MCF 10A (cell line): ENCODE results near the gene ALDH1A2. TPM values are rescaled to one million over a fixed set of nuclear protein-coding genes. Genes with fewer than 3 reads are reported as not detected.

ENCODE experiments used
- BruUV-seq: library from RNA; stranded (reverse); fragments of 400-500 nt; replicated peaks from 2 replicates; lab custom pipeline; 2021; lab: Mats Ljungman, UMichigan
- CTCF ChIA-PET: fragments of 300-600 bp; sonication (Branson Sonifier 250); formaldehyde crosslinking; extraction: SDS; loops from one replicate; lab custom pipeline; 2021; ENCODE audit warnings: antibody characterized with exemption, inconsistent platforms; lab: Yijun Ruan, JAX
- POLR2A ChIA-PET: fragments of 300-600, 350-650 bp; sonication (Branson Sonifier 250); formaldehyde crosslinking; extraction: SDS; loops from one replicate; lab custom pipeline; 2020; ENCODE audit warnings: antibody characterized with exemption, inconsistent platforms; lab: Yijun Ruan, JAX
- DNase-seq: peaks from one replicate; pipeline ENCODE4 v3.0.0-alpha.2; 2018; ENCODE audit not compliant: unreplicated experiment
- H3K27ac Mint-ChIP-seq: one replicate; pipeline ENCODE4 v1.8.0; 2022; ENCODE audit warnings: mild to moderate bottlenecking, low read depth, mixed read lengths; ENCODE audit not compliant: unreplicated experiment
- H3K27me3 Mint-ChIP-seq: one replicate; pipeline ENCODE4 v1.8.0; 2022; ENCODE audit warnings: mixed read lengths; ENCODE audit not compliant: insufficient read depth, unreplicated experiment
- H3K36me3 Mint-ChIP-seq: one replicate; pipeline ENCODE4 v1.8.0; 2022; ENCODE audit warnings: mild to moderate bottlenecking, moderate library complexity, mixed read lengths; ENCODE audit not compliant: insufficient read depth, unreplicated experiment
- H3K4me1 Mint-ChIP-seq: one replicate; pipeline ENCODE4 v1.8.0; 2022; ENCODE audit warnings: mixed read lengths; ENCODE audit not compliant: insufficient read depth, unreplicated experiment
- H3K4me3 Mint-ChIP-seq: one replicate; pipeline ENCODE4 v1.8.0; 2022; ENCODE audit warnings: mild to moderate bottlenecking, moderate library complexity, mixed read lengths; ENCODE audit not compliant: unreplicated experiment
- H3K9me3 Mint-ChIP-seq: one replicate; pipeline ENCODE4 v1.8.0; 2022; ENCODE audit warnings: mixed read lengths; ENCODE audit not compliant: unreplicated experiment
- intact Hi-C: fragments of 100-400 bp; cut with micrococcal nuclease; formaldehyde crosslinking; loops from 2 replicates; pipeline ENCODE4 v1.14.1; 2022
- total RNA-seq: library from RNA; stranded (reverse); gene quantifications from 2 replicates; pipeline ENCODE4 v1.2.3, GENCODE V29; 2022
- TF ChIP-seq, protein P1 (sequence below): fragments of 200-600 bp; IDR thresholded peaks from one replicate; pipeline ENCODE4 v1.8.0; 2022; ENCODE audit warnings: antibody characterized with exemption, mild to moderate bottlenecking; ENCODE audit not compliant: unreplicated experiment

Gene ALDH1A2
- total RNA-seq, 1 experiment from 2014 or later, result 1.2 TPM

DNA sequence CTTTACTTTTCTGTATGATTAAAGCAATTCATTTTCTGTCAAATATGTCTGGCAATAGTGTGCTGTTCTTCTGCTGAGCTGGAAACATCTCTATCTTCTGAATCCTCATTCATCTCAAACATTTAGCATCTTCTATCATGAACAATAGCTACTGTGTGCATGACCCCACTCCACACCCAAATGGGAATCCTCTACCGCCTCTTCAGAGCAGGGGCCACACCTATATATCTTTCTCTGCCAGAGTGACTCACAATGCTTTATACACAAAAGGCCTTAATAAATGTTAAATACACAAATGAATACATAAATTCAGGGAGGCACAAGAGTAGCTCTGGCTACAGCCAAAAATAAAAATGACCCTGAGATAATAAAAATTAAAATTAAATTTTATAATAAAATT lies 8.0 kb downstream of the ALDH1A2 start:
- no peaks in the 10 kb centered on the region for H3K36me3 Mint-ChIP-seq
- intact Hi-C loops, result no loop called here
- H3K27me3 Mint-ChIP-seq, result no peaks in the 10 kb centered on the region
- CTCF ChIA-PET, result interaction anchor here (0.6 to 1.2 kb wide), 4 partner anchors 9 to 325 kb away, joined by 3 to 5 read pairs (median 3); no protein-coding TSS in a partner anchor
- H3K4me3 Mint-ChIP-seq, result no peak overlapping the region
- peak; percentile 33 for DNase-seq
- TF ChIP-seq, protein P1, sequence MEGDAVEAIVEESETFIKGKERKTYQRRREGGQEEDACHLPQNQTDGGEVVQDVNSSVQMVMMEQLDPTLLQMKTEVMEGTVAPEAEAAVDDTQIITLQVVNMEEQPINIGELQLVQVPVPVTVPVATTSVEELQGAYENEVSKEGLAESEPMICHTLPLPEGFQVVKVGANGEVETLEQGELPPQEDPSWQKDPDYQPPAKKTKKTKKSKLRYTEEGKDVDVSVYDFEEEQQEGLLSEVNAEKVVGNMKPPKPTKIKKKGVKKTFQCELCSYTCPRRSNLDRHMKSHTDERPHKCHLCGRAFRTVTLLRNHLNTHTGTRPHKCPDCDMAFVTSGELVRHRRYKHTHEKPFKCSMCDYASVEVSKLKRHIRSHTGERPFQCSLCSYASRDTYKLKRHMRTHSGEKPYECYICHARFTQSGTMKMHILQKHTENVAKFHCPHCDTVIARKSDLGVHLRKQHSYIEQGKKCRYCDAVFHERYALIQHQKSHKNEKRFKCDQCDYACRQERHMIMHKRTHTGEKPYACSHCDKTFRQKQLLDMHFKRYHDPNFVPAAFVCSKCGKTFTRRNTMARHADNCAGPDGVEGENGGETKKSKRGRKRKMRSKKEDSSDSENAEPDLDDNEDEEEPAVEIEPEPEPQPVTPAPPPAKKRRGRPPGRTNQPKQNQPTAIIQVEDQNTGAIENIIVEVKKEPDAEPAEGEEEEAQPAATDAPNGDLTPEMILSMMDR, result no peak
- peaks cover 8% of the 10 kb centered on the region for H3K4me1 Mint-ChIP-seq
- no peak overlapping the region for H3K27ac Mint-ChIP-seq
- POLR2A ChIA-PET, result interaction anchor here (0.6 kb wide), 1 partner anchor 571 kb away, joined by 4 read pairs; no protein-coding TSS in a partner anchor
- no peaks in the 10 kb centered on the region for H3K9me3 Mint-ChIP-seq
- no TSS peak for BruUV-seq

DNA sequence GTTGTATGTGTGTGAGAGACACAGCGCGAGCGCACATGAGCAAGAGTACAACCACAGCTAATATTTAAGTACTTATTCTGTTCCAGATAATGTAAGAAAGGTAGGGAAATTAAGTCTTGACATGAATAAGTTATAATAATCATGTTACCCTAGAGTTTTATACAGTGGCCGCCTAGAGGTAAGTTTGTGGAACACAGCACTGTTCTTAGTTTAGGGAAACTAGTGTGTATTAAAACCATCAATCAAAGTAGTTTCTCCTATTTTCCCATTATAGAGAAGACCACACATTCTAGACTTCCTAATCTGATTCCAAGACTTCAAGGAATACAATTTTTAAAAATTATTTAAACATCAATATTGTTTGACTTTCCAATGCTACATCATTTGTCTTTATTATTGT lies 9.5 kb downstream of the ALDH1A2 start:
- H3K4me1 Mint-ChIP-seq, result peaks cover 8% of the 10 kb centered on the region
- no peaks in the 10 kb centered on the region for H3K36me3 Mint-ChIP-seq
- ChIA-PET POLR2A (no interaction called here), CTCF (no interaction called here)
- no TSS peak for BruUV-seq
- TF ChIP-seq, protein P1, result no peak
- intact Hi-C loops, result no loop called here
- H3K4me3 Mint-ChIP-seq, result no peak overlapping the region
- no peaks in the 10 kb centered on the region for H3K9me3 Mint-ChIP-seq
- DNase-seq, result no peak
- no peak overlapping the region for H3K27ac Mint-ChIP-seq
- no peaks in the 10 kb centered on the region for H3K27me3 Mint-ChIP-seq

DNA sequence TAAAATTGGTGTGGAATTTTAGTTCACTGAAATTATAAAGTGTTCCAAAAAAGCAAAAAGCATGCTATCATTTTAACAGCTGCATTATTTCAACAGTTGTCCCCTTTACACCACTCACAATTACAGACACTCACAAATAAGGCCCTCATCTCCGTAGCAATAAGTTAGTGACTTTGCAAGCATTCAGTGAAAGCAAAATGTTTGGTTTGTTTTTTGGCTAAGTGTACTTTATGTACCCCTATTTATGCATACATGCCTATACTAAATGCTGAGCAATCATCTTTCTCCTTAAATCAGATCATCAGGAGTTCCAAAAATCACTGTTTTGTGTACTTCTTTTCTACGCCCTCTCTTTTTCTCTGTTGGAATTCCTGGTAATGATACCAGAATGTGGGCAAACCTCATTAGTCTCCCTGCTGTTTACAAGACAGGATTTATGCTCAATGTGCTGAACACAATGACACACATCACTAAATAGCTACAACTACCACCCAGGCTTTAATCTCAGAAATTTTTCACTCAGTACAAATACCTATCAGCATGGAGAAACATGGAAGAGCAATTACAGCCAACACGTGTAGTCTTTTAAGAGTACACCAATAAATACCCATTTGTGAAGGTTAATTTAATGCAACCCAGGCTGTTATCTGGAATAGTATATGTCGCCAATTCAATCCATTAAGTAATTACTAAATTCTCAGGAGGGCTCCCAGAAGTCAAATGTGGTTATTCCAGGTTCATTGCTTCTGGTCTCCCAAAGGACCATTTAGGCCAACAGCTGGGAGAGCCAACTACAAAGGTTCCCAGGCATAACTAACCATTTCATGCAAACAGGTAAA lies 12.0 kb downstream of the ALDH1A2 start:
- no peak overlapping the region for H3K4me3 Mint-ChIP-seq

DNA sequence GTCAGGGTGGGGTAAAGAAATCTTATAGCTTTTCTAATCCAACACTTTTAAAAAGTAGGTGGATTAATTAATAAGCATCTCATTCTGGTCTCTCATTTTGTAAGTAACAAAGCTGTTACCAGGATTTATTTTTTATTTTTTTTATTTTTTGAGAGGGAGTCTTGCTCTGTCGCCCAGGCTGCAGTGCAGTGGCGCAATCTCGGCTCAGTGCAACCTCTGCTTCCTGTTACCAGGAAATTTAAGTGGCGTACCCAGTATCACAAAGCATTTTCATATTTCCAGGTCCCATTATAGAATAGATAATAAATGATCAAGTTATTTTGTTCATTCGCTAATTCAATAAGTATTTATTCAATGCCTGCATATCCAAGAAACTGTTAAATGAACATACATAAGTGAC lies 13.2 kb downstream of the ALDH1A2 start:
- Mint-ChIP-seq H3K27me3 (no peaks in the 10 kb centered on the region), H3K4me3 (no peak overlapping the region), H3K4me1 (peaks cover under 1% of the 10 kb centered on the region), H3K9me3 (no peaks in the 10 kb centered on the region), H3K27ac (no peak overlapping the region), H3K36me3 (no peaks in the 10 kb centered on the region)
- DNase-seq, result no peak
- ChIA-PET POLR2A (no interaction called here), CTCF (interaction anchor here (0.6 to 1.4 kb wide), 6 partner anchors 10 to 320 kb away, joined by 3 to 5 read pairs (median 4); no protein-coding TSS in a partner anchor)
- BruUV-seq, result no TSS peak
- TF ChIP-seq, protein P1, result no peak
- intact Hi-C loops, result no loop called here

More for the DNA sequence above, 12.0 kb downstream of the ALDH1A2 start:
- Mint-ChIP-seq H3K36me3 (no peaks in the 10 kb centered on the region), H3K27ac (no peak overlapping the region), H3K9me3 (no peaks in the 10 kb centered on the region), H3K27me3 (no peaks in the 10 kb centered on the region), H3K4me1 (peaks cover 8% of the 10 kb centered on the region)
- BruUV-seq, result no TSS peak
- intact Hi-C loops, result no loop called here
- ChIA-PET CTCF (interaction anchor here (0.6 to 1.3 kb wide), 3 partner anchors 10 to 268 kb away, joined by 3 to 4 read pairs (median 3); no protein-coding TSS in a partner anchor), POLR2A (interaction anchor here (0.5 to 0.6 kb wide), 2 partner anchors 92 to 124 kb away, joined by 3 read pairs; no protein-coding TSS in a partner anchor)
- no peak for DNase-seq
- TF ChIP-seq, protein P1, result no peak
